Cardiac muscle cell (in vitro differentiated cells and primary cell): ENCODE results near the gene P3H1. TPM values are rescaled to one million over a fixed set of nuclear protein-coding genes. Genes with fewer than 3 reads are reported as not detected.

Experiments used
- DNase-seq, 2 donors: peaks; one replicate each; pipeline versions ENCODE4 v3.0.0 to v3.0.0-alpha.2; 2010 to 2017; ENCODE audit warnings: low read depth in 1 of 2, low spot score in 1 of 2
- H3K27ac ChIP-seq: fragments of 200-600 bp; sonication (generic); 2 replicates; pipeline ENCODE4 v1.5.1; 2016
- H3K27me3 ChIP-seq: fragments of 200-600 bp; sonication (generic); 2 replicates; pipeline ENCODE4 v1.6.0; 2016; ENCODE audit warnings: control low read depth
- H3K36me3 ChIP-seq: fragments of 200-600 bp; sonication (generic); 2 replicates; pipeline ENCODE4 v1.5.1; 2016; ENCODE audit warnings: control low read depth
- H3K4me1 ChIP-seq: fragments of 200-600 bp; sonication (generic); 2 replicates; pipeline ENCODE4 v1.8.1; 2017; ENCODE audit warnings: low read depth, mild to moderate bottlenecking, mixed run types
- H3K4me3 ChIP-seq: fragments of 200-600 bp; sonication (generic); 2 replicates; pipeline ENCODE4 v1.5.1; 2016; ENCODE audit warnings: mild to moderate bottlenecking
- H3K9me3 ChIP-seq: fragments of 200-600 bp; sonication (generic); 2 replicates; pipeline ENCODE4 v1.5.1; 2017; ENCODE audit warnings: low read depth, mild to moderate bottlenecking, control low read depth
- CTCF ChIP-seq: IDR thresholded peaks from 2 replicates; pipeline ENCODE4 v1.5.1; 2012; ENCODE audit warnings: low read depth, mild to moderate bottlenecking, low read length
- polyA plus RNA-seq: library from polyadenylated mRNA; unstranded; fragments of >200 nt; fragmentation: Nextera tagmentation; extraction: Ambion mirVana; gene quantifications from 2 replicates; pipeline ENCODE4 v1.2.1, GENCODE V29; 2016
- total RNA-seq: library from RNA; depleted of rRNA; stranded (reverse); fragments of >200 nt; gene quantifications from 2 replicates; pipeline ENCODE4 v1.2.3, GENCODE V29; 2016

The P3H1 gene
- total and polyA plus RNA-seq, 2 experiments from 2014 or later = 56.1 to 65.4 TPM

- H3K36me3 ChIP-seq = no peaks in the 10 kb centered on the region
- H3K9me3 ChIP-seq = no peaks in the 10 kb centered on the region
- no peak for TF ChIP-seq CTCF
Measured at GRCh38 chr1:42806171-42806570, 39.3 kb upstream of the P3H1 start.

GRCh38 chr1:42801832-42802473 lies 35.1 kb upstream of the P3H1 start:
- DNase-seq = no peak
- Histone ChIP-seq H3K27ac (no peak overlapping the region), H3K9me3 (no peaks in the 10 kb centered on the region), H3K4me3 (no peak overlapping the region), H3K4me1 (no peaks in the 10 kb centered on the region), H3K27me3 (no peaks in the 10 kb centered on the region), H3K36me3 (no peaks in the 10 kb centered on the region)
- TF ChIP-seq CTCF = no peak

More at GRCh38 chr1:42806171-42806570, 39.3 kb upstream of the P3H1 start:
- H3K4me3 ChIP-seq = no peak overlapping the region
- no peaks in the 10 kb centered on the region for H3K27me3 ChIP-seq
- H3K4me1 ChIP-seq = no peaks in the 10 kb centered on the region
- H3K27ac ChIP-seq = no peak overlapping the region
- DNase-seq = no peak

- Histone ChIP-seq H3K27ac (no peak overlapping the region), H3K9me3 (no peaks in the 10 kb centered on the region), H3K27me3 (no peaks in the 10 kb centered on the region), H3K4me3 (no peak overlapping the region), H3K4me1 (no peaks in the 10 kb centered on the region), H3K36me3 (no peaks in the 10 kb centered on the region)
- DNase-seq = no peak
- TF ChIP-seq CTCF = no peak
Measured at GRCh38 chr1:42797979-42798378, 31.2 kb upstream of the P3H1 start.

- no peak for DNase-seq
- Histone ChIP-seq H3K27ac (no peak overlapping the region), H3K4me3 (no peak overlapping the region), H3K4me1 (no peaks in the 10 kb centered on the region), H3K36me3 (no peaks in the 10 kb centered on the region), H3K9me3 (no peaks in the 10 kb centered on the region), H3K27me3 (no peaks in the 10 kb centered on the region)
- no peak for TF ChIP-seq CTCF
Measured at GRCh38 chr1:42797414-42797813, 30.6 kb upstream of the P3H1 start.

GRCh38 chr1:42793824-42794223 lies 27.0 kb upstream of the P3H1 start:
- no peak for DNase-seq
- Histone ChIP-seq H3K27ac (no peak overlapping the region), H3K27me3 (no peaks in the 10 kb centered on the region), H3K9me3 (no peaks in the 10 kb centered on the region), H3K4me1 (no peaks in the 10 kb centered on the region), H3K4me3 (no peak overlapping the region), H3K36me3 (no peaks in the 10 kb centered on the region)
- TF ChIP-seq CTCF = no peak
